GM08714 (cell line): ENCODE measurements around the gene VPS13D.
"Not testable (repeated sequence)": the region's sequence is repeated elsewhere in the genome, so short reads cannot be mapped to it uniquely, and the experiment has no call there.

Source experiments
- H3K4me3 ChIP-seq: fragments of 200-500 bp; sonication (Bioruptor generic); 2 replicates; pipeline ENCODE4 v1.5.1; 2014; ENCODE audit warnings: mild to moderate bottlenecking, low read length, inconsistent platforms
- ZNF274 ChIP-seq: IDR thresholded peaks from 2 replicates; pipeline ENCODE4 v1.6.1; 2012; ENCODE audit warnings: mild to moderate bottlenecking, low read depth, low read length

VPS13D gene

GRCh38 chr1:12384836-12385456 lies 155.1 kb downstream of the VPS13D start:
- no peak for TF ChIP-seq ZNF274
- no peak overlapping the region for H3K4me3 ChIP-seq

- no peak overlapping the region for H3K4me3 ChIP-seq
- no peak for TF ChIP-seq ZNF274
Observed at GRCh38 chr1:12386130-12386529, 156.3 kb downstream of the VPS13D start.

GRCh38 chr1:12387641-12388040 lies 157.8 kb downstream of the VPS13D start:
- H3K4me3 ChIP-seq = no peak overlapping the region
- TF ChIP-seq ZNF274 = no peak

GRCh38 chr1:12390296-12390695 lies 160.5 kb downstream of the VPS13D start:
- H3K4me3 ChIP-seq = not testable (repeated sequence)

DNA sequence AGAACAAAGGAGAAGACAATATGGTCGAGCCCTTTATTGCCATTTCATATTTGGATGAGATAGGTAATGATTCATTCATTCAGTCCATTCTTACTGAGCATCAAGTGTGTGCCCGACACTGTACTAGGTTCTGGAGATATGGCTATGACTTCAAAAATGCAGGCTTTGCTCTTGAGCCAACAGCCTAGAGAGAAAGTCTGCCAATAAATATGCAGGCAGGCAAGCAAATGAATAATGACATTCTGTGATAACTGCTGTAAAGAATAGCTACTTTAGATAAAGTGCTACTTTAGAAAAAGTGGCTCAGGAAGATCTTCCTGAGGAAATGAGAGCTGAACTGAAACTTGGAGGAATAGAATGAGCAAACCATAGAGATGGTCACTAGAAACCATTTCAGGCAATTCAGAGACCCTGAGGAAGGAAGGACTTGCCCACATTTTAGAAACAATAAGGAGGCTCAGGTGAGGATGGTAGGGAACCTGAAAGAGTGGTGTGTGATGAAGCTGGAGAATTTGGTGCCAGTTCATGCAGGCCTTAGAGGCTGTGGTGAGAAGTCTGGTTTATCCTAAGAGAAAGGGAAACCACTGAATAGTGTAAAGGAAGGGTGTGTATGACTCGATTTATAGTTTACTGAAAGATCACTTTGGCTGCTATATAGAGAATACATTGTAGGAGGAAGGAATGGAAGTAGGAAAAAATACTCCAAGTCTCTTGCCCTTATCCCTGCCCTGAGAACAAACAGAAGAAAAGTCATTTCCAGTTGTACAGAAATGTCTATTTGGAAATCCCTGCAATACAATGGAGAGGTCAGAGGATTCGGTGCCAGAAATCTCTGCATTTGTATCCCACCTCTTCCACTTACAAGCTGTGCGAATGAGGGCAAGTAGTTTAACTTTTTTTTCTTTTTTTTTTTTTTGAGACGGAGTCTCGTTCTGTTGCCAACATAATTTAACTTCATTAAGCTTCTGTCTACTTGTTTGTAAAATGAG lies 167.9 kb downstream of the VPS13D start:
- H3K4me3 ChIP-seq = no peak overlapping the region
- no peak for TF ChIP-seq ZNF274

DNA sequence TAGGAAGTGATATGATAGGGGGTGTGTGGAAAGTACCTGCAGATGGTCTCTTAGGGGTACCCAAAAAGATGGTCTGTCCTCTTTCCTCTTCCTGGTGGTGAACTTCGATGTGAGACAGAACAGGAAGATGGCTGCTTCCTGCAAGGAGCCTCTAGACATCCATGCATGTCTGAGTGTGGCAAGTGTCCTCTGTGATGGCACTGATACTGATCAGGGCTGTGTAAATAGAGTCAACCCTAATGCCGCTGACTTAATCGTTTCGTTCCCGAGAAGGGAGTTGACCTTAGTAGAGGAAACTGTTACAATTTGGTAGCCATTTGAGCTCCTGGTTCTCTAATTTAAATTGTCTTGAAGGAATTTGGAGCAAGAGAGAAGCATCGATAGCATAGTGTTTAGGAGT lies 168.6 kb downstream of the VPS13D start:
- TF ChIP-seq ZNF274 = no peak
- H3K4me3 ChIP-seq = no peak overlapping the region

- no peak overlapping the region for H3K4me3 ChIP-seq
- no peak for TF ChIP-seq ZNF274
Observed at GRCh38 chr1:12400027-12400693, 170.3 kb downstream of the VPS13D start.

GRCh38 chr1:12402159-12402673 lies 172.4 kb downstream of the VPS13D start:
- no peak for TF ChIP-seq ZNF274
- H3K4me3 ChIP-seq = no peak overlapping the region

- no peak for TF ChIP-seq ZNF274
- H3K4me3 ChIP-seq = no peak overlapping the region
Observed at GRCh38 chr1:12402842-12403241, 173.0 kb downstream of the VPS13D start.

- no peak for TF ChIP-seq ZNF274
- no peak overlapping the region for H3K4me3 ChIP-seq
Observed at GRCh38 chr1:12404918-12405317, 175.1 kb downstream of the VPS13D start.

DNA sequence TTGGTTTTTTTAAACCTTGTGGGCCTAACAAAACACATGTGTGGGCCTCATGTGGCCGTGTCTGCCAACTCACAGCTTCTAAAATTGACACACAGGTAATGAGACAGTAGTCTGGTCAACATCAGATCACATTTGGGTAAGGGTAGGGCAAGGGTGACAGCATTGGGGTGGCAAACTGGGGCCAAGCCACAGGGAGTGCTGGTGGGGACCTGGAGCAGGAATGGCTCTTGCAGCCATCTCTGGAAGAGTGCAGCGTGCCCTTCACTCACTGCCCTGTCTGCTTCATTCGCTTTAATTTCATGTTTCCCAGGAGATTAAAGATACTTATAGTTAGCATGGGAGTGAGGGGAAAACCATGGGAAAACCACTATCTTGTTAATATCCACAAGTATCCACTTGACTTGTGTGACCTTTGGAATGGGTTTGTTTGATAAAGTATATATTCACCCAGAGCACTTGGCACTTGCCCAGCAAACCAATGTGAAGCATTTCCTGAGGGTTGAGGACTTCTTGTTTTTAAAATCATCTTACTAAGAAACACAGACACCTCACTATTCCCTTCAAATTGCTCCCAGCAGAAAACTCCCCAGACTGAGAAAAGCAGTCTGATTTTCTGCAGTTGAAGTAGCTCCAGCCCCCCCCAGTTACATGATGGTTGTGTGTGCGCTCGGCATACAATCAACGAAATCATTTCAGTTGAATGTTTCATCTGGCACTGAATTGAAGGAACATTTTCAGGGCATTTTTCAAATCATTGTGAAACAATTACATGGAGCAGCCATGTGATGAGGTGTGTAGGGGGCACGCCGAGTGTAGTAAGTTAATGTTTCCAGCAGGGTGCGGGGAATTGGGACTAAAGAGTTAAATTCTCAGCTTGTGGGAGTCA lies 175.7 kb downstream of the VPS13D start:
- TF ChIP-seq ZNF274 = no peak
- H3K4me3 ChIP-seq = no peak overlapping the region

- TF ChIP-seq ZNF274 = no peak
- H3K4me3 ChIP-seq = no peak overlapping the region
Observed at GRCh38 chr1:12406211-12407021, 176.6 kb downstream of the VPS13D start.
